Non-pigmented ciliary epithelial cell (primary cell): Measurements from ENCODE around the gene KRT81.
"Not testable (repeated sequence)": the region's sequence is repeated elsewhere in the genome, so short reads cannot be mapped to it uniquely, and the experiment has no call there.

Experiments
- DNase-seq: peaks from one replicate; pipeline ENCODE4 v3.0.0-alpha.2; 2010; ENCODE audit warnings: low read depth

Gene KRT81

GRCh38 chr12:52274521-52275120 lies 16.7 kb downstream of the KRT81 start, which contains the start of gene KRT86:
Gene KRT86 (plus strand): TSS chr12:52274645. CDS start chr12:52301917, 27,272 bp downstream.
- DNase-seq, result no peak

GRCh38 chr12:52271158-52271557 lies 20.2 kb downstream of the KRT81 start:
- no peak for DNase-seq

- DNase-seq, result no peak
These were observed 20.7 kb downstream of the KRT81 start for GRCh38 chr12:52270541-52271070.

GRCh38 chr12:52268212-52268611 lies 23.1 kb downstream of the KRT81 start:
- DNase-seq, result no peak

GRCh38 chr12:52267699-52268098 lies 23.6 kb downstream of the KRT81 start:
- DNase-seq, result no peak

- DNase-seq, result no peak
These were observed 24.1 kb downstream of the KRT81 start for GRCh38 chr12:52267266-52267665.

GRCh38 chr12:52266514-52266913 lies 24.8 kb downstream of the KRT81 start:
- no peak for DNase-seq

GRCh38 chr12:52264435-52264825 lies 26.9 kb downstream of the KRT81 start:
- no peak for DNase-seq

GRCh38 chr12:52263761-52264434 lies 27.4 kb downstream of the KRT81 start:
- no peak for DNase-seq

- DNase-seq, result no peak
These were observed 29.0 kb downstream of the KRT81 start for GRCh38 chr12:52262286-52262685.

GRCh38 chr12:52261208-52261484 lies 30.2 kb downstream of the KRT81 start:
- no peak for DNase-seq

GRCh38 chr12:52260361-52261207 lies 30.8 kb downstream of the KRT81 start:
- no peak for DNase-seq

- no peak for DNase-seq
These were observed 31.6 kb downstream of the KRT81 start for GRCh38 chr12:52259657-52260243.

GRCh38 chr12:52258335-52258901 lies 32.9 kb downstream of the KRT81 start:
- no peak for DNase-seq

GRCh38 chr12:52257922-52258321 lies 33.4 kb downstream of the KRT81 start:
- not testable (repeated sequence) for DNase-seq

GRCh38 chr12:52257074-52257551 lies 34.2 kb downstream of the KRT81 start:
- DNase-seq, result no peak

GRCh38 chr12:52256584-52256935 lies 34.8 kb downstream of the KRT81 start:
- no peak for DNase-seq

GRCh38 chr12:52255926-52256583 lies 35.3 kb downstream of the KRT81 start:
- no peak for DNase-seq

GRCh38 chr12:52254965-52255751 lies 36.2 kb downstream of the KRT81 start:
- no peak for DNase-seq

GRCh38 chr12:52254180-52254964 lies 37.0 kb downstream of the KRT81 start:
- no peak for DNase-seq
